Liver (tissue), 9 donors: ENCODE data around the gene FSCN2. TPM values are rescaled to one million over a fixed set of nuclear protein-coding genes. Genes with fewer than 3 reads are reported as not detected.

ENCODE experiments used
- DNase-seq: peaks from one replicate; pipeline ENCODE4 v3.0.0-alpha.2; 2017; ENCODE audit warnings: low spot score
- H3K27ac ChIP-seq, 2 donors: one replicate each; pipeline ENCODE4 v1.7.0; 2013; ENCODE audit warnings: inconsistent platforms in 2 of 2, low read length in 2 of 2, control low read depth in 1 of 2, low read depth in 1 of 2, mild to moderate bottlenecking in 1 of 2
- H3K27me3 ChIP-seq, 4 donors: one replicate each; pipeline versions ENCODE4 v1.6.1 to v1.7.0; 2013; ENCODE audit warnings: low read length in 3 of 4, inconsistent platforms in 1 of 4, mild to moderate bottlenecking in 1 of 4, moderate library complexity in 1 of 4; ENCODE audit not compliant: control insufficient read depth in 4 of 4, insufficient read depth in 4 of 4
- H3K36me3 ChIP-seq, 4 donors: one replicate each; pipeline versions ENCODE4 v1.6.1 to v1.7.0; 2013; ENCODE audit warnings: low read length in 3 of 4, mild to moderate bottlenecking in 3 of 4, low read depth in 1 of 4, moderate library complexity in 1 of 4; ENCODE audit not compliant: control insufficient read depth in 4 of 4, insufficient read depth in 3 of 4
- H3K4me1 ChIP-seq, 4 donors: one replicate each; pipeline versions ENCODE4 v1.6.1 to v1.7.0; 2013; ENCODE audit warnings: low read length in 3 of 4, mild to moderate bottlenecking in 3 of 4, moderate library complexity in 1 of 4; ENCODE audit not compliant: control insufficient read depth in 4 of 4, insufficient read depth in 4 of 4
- H3K4me3 ChIP-seq, 3 donors: one replicate each; pipeline versions ENCODE4 v1.6.1 to v1.7.0; 2013; ENCODE audit warnings: low read length in 3 of 3, control low read depth in 1 of 3, low read depth in 1 of 3, mild to moderate bottlenecking in 1 of 3
- H3K9ac ChIP-seq, 2 donors: one replicate each; pipeline ENCODE4 v1.7.0; 2013; ENCODE audit warnings: low read length in 2 of 2, mild to moderate bottlenecking in 2 of 2, moderate library complexity in 2 of 2, control low read depth in 1 of 2, low read depth in 1 of 2
- H3K9me3 ChIP-seq, 4 donors: one replicate each; pipeline versions ENCODE4 v1.6.1 to v1.7.0; 2013; ENCODE audit warnings: low read length in 3 of 4; ENCODE audit not compliant: control insufficient read depth in 4 of 4
- EGR1 ChIP-seq, 2 donors: IDR thresholded peaks; 2 replicates each; pipeline ENCODE4 v1.6.1; 2016 to 2018; ENCODE audit warnings: antibody characterized with exemption in 2 of 2, low read depth in 2 of 2
- FOXA1 ChIP-seq: IDR thresholded peaks from 2 replicates; pipeline ENCODE4 v1.6.1; 2016; ENCODE audit warnings: antibody characterized with exemption
- FOXA2 ChIP-seq: IDR thresholded peaks from 2 replicates; pipeline ENCODE4 v1.6.1; 2016; ENCODE audit warnings: antibody characterized with exemption
- GABPA ChIP-seq, 2 donors: IDR thresholded peaks in 1 of 2; conservative IDR thresholded peaks in 1 of 2; 2 replicates each; pipeline ENCODE4 v1.6.1; 2016; ENCODE audit warnings: antibody characterized with exemption in 2 of 2, mild to moderate bottlenecking in 1 of 2, moderate library complexity in 1 of 2
- HNF4A ChIP-seq, 2 donors: conservative IDR thresholded peaks; 2 replicates each; pipeline ENCODE4 v1.6.1; 2016; ENCODE audit warnings: antibody characterized with exemption in 2 of 2, mild to moderate bottlenecking in 2 of 2
- HNF4G ChIP-seq: IDR thresholded peaks from 2 replicates; pipeline ENCODE4 v1.6.1; 2016; ENCODE audit warnings: antibody characterized with exemption
- JUND ChIP-seq, 2 donors: IDR thresholded peaks; 2 replicates each; pipeline ENCODE4 v1.6.1; 2016; ENCODE audit warnings: antibody characterized with exemption in 2 of 2
- NR2F2 ChIP-seq: IDR thresholded peaks from 2 replicates; pipeline ENCODE4 v1.6.1; 2016; ENCODE audit warnings: antibody characterized with exemption
- RAD21 ChIP-seq, 2 donors: IDR thresholded peaks; 2 replicates each; pipeline ENCODE4 v1.6.1; 2016; ENCODE audit warnings: antibody characterized with exemption in 2 of 2, mild to moderate bottlenecking in 2 of 2
- RXRA ChIP-seq, 2 donors: IDR thresholded peaks; 2 replicates each; pipeline ENCODE4 v1.6.1; 2017 to 2018; ENCODE audit warnings: antibody characterized with exemption in 2 of 2, mild to moderate bottlenecking in 1 of 2
- SP1 ChIP-seq: IDR thresholded peaks from 2 replicates; pipeline ENCODE4 v1.6.1; 2018; ENCODE audit warnings: antibody characterized with exemption, mild to moderate bottlenecking
- TAF1 ChIP-seq: conservative IDR thresholded peaks from 2 replicates; pipeline ENCODE4 v1.6.1; 2016; ENCODE audit warnings: antibody characterized with exemption, mild to moderate bottlenecking
- YY1 ChIP-seq: IDR thresholded peaks from 2 replicates; pipeline ENCODE4 v1.6.1; 2016; ENCODE audit warnings: antibody characterized with exemption, mild to moderate bottlenecking
- WGBS: extraction: QIAGEN DNeasy Blood & Tissue Kit; methylation state at CpG from one replicate; pipeline ENCODE4 v1.1.7; 2013; 5-methylcytosine and 5-hydroxymethylcytosine counted together
- polyA plus RNA-seq, 2 donors: library from polyadenylated mRNA; stranded (reverse) in 1 of 2; unstranded in 1 of 2; fragments of 200-250 nt in 1 of 2; fragments of >200 nt in 1 of 2; fragmentation: Nextera tagmentation in 1 of 2; extraction: Ambion mirVana in 1 of 2; gene quantifications; one replicate each; pipeline versions ENCODE4 v1.2.1 to v1.2.3, GENCODE V29; 2013 to 2015
- total RNA-seq, 2 donors: library from RNA; depleted of rRNA; stranded (reverse); fragments of >200 nt; gene quantifications; one replicate each; pipeline ENCODE4 v1.2.3, GENCODE V29; 2014
- TF ChIP-seq, protein P1 (sequence below): IDR thresholded peaks from 2 replicates; pipeline ENCODE4 v1.6.1; 2016; ENCODE audit warnings: antibody characterized with exemption
- TF ChIP-seq, protein P2 (sequence below): IDR thresholded peaks from 2 replicates; pipeline ENCODE4 v1.6.1; 2016; ENCODE audit warnings: antibody characterized with exemption
- TF ChIP-seq, protein P3 (sequence below): IDR thresholded peaks from 2 replicates; pipeline ENCODE4 v1.6.1; 2016; ENCODE audit warnings: antibody characterized with exemption
- donor health status: healthy.
- donor health status: healthy.
- donor health status: healthy.
- donor health status: healthy.
- donor health status: healthy.

FSCN2 gene
- total and polyA plus RNA-seq, 4 donors = 0.09 to 0.42 TPM; not detected in 2

DNA sequence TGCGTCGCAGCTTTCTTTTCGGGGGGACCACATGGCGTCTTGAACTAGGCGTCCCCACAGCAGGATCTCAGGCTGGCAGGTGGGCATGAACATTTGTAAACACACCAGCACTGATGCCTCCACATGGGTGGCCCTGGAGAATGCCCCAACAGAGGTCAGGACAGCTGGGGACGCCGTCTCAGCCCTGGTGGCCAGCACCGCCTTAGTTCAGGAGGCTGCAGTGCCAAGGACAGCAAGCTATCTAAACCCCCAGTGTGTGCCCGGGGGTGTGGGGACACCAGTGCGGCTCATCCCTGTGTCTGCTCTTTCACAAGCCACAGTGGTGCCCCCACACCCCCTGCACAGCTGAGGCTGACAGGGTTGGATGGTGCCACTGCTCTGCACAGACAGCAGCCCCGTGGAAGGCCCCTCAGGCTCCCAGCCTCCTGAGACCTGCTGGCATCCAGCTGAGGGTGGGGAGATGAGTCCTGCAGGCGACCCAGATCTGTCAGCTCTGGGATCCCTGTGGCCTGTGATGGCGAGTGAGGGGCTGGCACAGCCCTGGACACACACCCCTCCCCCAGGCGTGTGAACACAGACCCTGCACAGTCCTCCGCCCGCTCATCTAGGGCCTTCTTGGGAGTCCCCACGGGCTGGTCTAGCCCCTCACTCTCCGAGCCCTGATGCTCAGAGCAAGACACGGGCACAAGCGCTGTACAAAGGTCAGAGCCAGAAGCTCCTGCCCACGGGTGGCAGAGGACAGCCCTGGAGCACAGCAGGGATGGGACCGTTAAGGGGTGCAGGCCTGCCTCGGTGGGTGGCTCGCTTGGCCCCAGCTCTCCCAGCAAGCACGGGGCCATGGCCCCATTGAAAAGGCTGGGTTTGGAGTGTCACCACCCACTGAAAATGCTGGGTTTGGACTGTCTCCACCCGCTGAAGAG lies 10.7 kb downstream of the FSCN2 start:
- DNase-seq = no peak
- no peak for TF ChIP-seq RAD21 (IDR thresholded peaks at IDR 0.05)
- TF ChIP-seq FOXA2 = no peak
- no peak for TF ChIP-seq FOXA1
- TF ChIP-seq SP1 = no peak
- Histone ChIP-seq H3K9ac (no peak overlapping the region), H3K4me3 (no peak overlapping the region), H3K27ac (no peak overlapping the region), H3K9me3 (no peaks in the 10 kb centered on the region), H3K36me3 (peaks cover 0 to 40% (median 16%) of the 10 kb centered on the region in 4 donors), H3K27me3 (peaks cover 0 to 4% (median 0%) of the 10 kb centered on the region in 4 donors), H3K4me1 (peaks cover 0 to 6% (median 3%) of the 10 kb centered on the region in 4 donors)
- WGBS = 92% methylated on average over 26 of the region's 26 CpGs

DNA sequence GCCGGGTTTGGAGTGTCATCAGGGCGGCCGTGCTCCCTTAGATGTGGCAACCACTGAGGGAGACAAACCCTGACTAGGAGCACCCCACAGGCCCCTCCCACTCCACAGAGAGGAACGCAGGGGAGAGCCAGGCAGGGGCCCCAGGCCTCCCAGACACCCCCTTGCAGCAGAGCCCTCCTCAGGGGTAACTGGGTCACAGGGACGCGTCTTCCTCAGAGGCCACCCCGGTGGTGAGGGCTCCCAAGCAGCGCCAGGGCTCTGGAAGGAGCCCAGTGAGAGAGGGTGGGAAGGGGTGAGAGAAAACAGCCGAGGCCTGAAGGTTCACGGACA lies 11.4 kb downstream of the FSCN2 start:
- no peak for DNase-seq
- 92% methylated on average over 10 of the region's 10 CpGs for WGBS
- peaks cover 0 to 46% (median 19%) of the 10 kb centered on the region in 4 donors for H3K36me3 ChIP-seq
- TF ChIP-seq, protein P1, sequence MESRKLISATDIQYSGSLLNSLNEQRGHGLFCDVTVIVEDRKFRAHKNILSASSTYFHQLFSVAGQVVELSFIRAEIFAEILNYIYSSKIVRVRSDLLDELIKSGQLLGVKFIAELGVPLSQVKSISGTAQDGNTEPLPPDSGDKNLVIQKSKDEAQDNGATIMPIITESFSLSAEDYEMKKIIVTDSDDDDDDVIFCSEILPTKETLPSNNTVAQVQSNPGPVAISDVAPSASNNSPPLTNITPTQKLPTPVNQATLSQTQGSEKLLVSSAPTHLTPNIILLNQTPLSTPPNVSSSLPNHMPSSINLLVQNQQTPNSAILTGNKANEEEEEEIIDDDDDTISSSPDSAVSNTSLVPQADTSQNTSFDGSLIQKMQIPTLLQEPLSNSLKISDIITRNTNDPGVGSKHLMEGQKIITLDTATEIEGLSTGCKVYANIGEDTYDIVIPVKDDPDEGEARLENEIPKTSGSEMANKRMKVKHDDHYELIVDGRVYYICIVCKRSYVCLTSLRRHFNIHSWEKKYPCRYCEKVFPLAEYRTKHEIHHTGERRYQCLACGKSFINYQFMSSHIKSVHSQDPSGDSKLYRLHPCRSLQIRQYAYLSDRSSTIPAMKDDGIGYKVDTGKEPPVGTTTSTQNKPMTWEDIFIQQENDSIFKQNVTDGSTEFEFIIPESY = no peak
- TF ChIP-seq YY1 (no peak), HNF4G (no peak), GABPA (IDR thresholded peaks at IDR 0.05 in 1 of 2, conservative IDR thresholded peaks at IDR 0.05 in 1 of 2) (no peak), JUND (IDR thresholded peaks at IDR 0.05) (no peak), RAD21 (IDR thresholded peaks at IDR 0.05) (no peak), NR2F2 (no peak), FOXA1 (no peak), HNF4A (conservative IDR thresholded peaks at IDR 0.05) (no peak), EGR1 (IDR thresholded peaks at IDR 0.05; ENCODE audit: low read depth in 2 of 2) (no peak), SP1 (no peak), TAF1 (no peak), FOXA2 (no peak), RXRA (IDR thresholded peaks at IDR 0.05) (no peak)
- TF ChIP-seq, protein P2, sequence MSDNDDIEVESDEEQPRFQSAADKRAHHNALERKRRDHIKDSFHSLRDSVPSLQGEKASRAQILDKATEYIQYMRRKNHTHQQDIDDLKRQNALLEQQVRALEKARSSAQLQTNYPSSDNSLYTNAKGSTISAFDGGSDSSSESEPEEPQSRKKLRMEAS = no peak
- TF ChIP-seq, protein P3, sequence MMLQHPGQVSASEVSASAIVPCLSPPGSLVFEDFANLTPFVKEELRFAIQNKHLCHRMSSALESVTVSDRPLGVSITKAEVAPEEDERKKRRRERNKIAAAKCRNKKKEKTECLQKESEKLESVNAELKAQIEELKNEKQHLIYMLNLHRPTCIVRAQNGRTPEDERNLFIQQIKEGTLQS = no peak
- H3K9ac ChIP-seq = no peak overlapping the region
- no peak overlapping the region for H3K27ac ChIP-seq
- H3K27me3 ChIP-seq = peaks cover 0 to 4% (median 0%) of the 10 kb centered on the region in 4 donors
- H3K9me3 ChIP-seq = no peaks in the 10 kb centered on the region
- H3K4me1 ChIP-seq = peaks cover 0 to 6% (median 3%) of the 10 kb centered on the region in 4 donors
- H3K4me3 ChIP-seq = no peak overlapping the region
